AG09319 (cell line): ENCODE data around the gene BRD2.

Experiments
- DNase-seq: peaks from one replicate; pipeline ENCODE4 v3.0.0-alpha.2; 2010; ENCODE audit warnings: low read depth; ENCODE audit errors: extremely low read depth
- CTCF ChIP-seq: IDR thresholded peaks from 2 replicates; pipeline ENCODE4 v1.5.1; 2011; ENCODE audit warnings: low read depth, mild to moderate bottlenecking, inconsistent platforms, low read length, moderate library complexity

Gene BRD2

DNA sequence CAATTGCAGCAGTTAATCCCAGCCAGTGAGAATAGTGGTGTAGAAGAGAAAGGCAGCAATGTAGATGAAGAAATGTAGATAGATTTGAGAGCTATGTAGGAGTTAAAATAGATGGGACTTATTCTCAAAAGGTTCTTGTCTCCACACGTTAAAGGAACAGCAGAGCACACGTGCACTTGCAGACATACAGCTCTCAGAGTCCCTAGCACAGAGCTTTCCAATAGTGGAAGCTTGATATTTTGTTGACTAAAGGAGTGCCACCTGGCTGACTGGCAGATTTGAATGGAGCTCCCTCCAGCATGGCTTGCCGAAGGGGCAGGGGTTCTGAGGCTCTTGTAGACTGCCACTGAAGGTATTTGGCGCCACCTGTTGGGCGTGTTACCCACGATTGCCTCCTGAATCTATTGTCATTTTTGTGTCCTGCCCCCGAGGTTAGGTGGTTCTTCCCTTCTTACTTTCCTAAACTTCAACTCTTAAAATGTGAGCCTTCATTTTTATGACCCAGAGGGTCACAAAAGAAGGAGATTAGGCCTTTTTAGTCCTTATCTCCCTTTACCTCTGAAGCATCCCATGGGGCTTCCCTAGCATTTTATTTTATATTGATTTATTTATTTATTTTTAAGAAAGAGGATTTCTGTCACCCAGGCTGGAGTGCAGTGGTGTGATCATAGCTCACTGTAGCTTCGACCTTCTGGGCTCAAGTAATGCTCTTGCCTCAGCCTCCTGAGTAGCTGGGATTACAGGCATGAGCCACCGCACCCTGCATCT, 16.4 kb downstream of the BRD2 start:
- peak; percentile 65 for DNase-seq

GRCh38 chr6:32989368-32989767, 21.0 kb downstream of the BRD2 start:
- no peak for DNase-seq
- TF ChIP-seq CTCF = no peak

More for the DNA sequence above, 16.4 kb downstream of the BRD2 start:
- peak; percentile 86 for TF ChIP-seq CTCF

DNA sequence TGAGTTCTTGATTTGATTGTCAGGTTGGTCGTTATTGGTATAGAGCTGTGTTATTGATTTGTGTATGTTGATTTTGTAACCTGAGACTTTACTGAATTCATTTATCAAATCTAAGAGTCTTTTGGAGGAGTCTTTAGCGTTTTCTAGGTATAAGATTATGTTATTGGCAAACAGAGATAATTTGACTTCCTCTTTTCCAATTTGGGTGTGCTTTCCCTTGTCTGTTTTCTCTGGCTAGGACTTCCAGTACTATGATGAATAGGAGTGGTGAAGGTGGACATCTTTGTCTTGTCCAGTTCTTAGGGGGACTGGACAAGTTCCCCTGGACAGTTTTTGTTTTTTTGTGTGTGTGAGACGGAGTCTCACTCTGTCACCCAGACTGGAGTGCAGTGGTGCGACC, 23.6 kb downstream of the BRD2 start:
- no peak for DNase-seq
- TF ChIP-seq CTCF = no peak

GRCh38 chr6:32993363-32993973, 25.1 kb downstream of the BRD2 start:
- no peak for TF ChIP-seq CTCF

DNA sequence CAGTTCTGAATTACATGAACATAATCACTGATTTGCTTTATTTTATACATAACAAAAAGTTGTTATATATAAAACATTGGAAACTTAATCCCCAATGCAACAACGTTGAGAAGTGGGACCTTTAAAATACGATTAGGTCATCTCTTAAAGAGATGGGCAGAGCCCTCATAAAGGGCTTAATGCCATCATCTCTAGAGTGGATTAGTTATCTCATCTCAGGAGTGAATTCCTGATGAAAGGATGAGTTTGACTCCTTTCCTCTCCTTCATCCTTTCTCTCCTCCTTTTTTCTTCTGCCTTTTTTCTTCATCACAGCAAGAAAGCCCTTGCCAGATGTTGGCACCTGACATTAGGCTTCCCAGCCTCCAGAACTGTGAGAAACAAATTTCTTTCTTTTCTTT, 27.1 kb downstream of the BRD2 start:
- DNase-seq = no peak
- no peak for TF ChIP-seq CTCF

More at GRCh38 chr6:32993363-32993973, 25.1 kb downstream of the BRD2 start:
- DNase-seq = no peak

DNA sequence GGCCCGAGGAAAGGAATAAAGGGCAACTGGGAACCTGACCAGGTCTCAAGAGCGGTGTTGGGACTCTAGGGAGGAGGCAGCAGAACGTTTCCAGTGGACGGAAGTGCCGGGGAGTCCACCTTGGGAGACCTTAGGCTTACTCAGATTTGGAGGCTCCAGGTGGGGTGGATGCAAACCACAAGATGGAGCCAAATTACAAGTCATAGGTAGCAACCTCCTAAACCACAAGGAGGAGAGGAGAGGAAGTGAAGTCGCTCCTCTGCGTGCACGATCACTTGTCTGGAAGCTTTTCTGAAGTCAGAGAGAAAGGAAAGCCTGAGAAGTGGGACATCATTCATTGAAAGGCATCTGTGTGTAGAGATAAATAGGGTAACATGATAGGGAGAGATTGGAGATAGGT, 31.7 kb downstream of the BRD2 start:
- TF ChIP-seq CTCF = no peak
- DNase-seq = no peak

- no peak for DNase-seq
Observed at GRCh38 chr6:33001685-33002084, 33.3 kb downstream of the BRD2 start.

More at GRCh38 chr6:33001685-33002084, 33.3 kb downstream of the BRD2 start:
- TF ChIP-seq CTCF = no peak
